VCaP (cell line): ENCODE measurements around the gene ZNF709.
"Not testable (repeated sequence)": the region's sequence is repeated elsewhere in the genome, so short reads cannot be mapped to it uniquely, and the experiment has no call there.

Experiments
- H3K27ac ChIP-seq: fragments of 450-650 bp; 2 replicates; pipeline ENCODE4 v1.5.1; 2017
- CTCF ChIP-seq: fragments of 450-650 bp; conservative IDR thresholded peaks from 2 replicates; pipeline ENCODE4 v1.5.1; 2017; ENCODE audit warnings: mild to moderate bottlenecking, moderate library complexity

The ZNF709 gene

GRCh38 chr19:12448808-12449207, 35.8 kb downstream of the ZNF709 start:
- H3K27ac ChIP-seq = no peak overlapping the region
- no peak for TF ChIP-seq CTCF

- peak within 1 kb of the TSS; percentile 79 for H3K27ac ChIP-seq
- TF ChIP-seq CTCF = no peak
These were observed 43.9 kb downstream of the ZNF709 start, which contains the start of gene ZNF443 for GRCh38 chr19:12440541-12441316. Gene ZNF443 (minus strand): TSS chr19:12441021. CDS start chr19:12440914, 107 bp downstream.

DNA sequence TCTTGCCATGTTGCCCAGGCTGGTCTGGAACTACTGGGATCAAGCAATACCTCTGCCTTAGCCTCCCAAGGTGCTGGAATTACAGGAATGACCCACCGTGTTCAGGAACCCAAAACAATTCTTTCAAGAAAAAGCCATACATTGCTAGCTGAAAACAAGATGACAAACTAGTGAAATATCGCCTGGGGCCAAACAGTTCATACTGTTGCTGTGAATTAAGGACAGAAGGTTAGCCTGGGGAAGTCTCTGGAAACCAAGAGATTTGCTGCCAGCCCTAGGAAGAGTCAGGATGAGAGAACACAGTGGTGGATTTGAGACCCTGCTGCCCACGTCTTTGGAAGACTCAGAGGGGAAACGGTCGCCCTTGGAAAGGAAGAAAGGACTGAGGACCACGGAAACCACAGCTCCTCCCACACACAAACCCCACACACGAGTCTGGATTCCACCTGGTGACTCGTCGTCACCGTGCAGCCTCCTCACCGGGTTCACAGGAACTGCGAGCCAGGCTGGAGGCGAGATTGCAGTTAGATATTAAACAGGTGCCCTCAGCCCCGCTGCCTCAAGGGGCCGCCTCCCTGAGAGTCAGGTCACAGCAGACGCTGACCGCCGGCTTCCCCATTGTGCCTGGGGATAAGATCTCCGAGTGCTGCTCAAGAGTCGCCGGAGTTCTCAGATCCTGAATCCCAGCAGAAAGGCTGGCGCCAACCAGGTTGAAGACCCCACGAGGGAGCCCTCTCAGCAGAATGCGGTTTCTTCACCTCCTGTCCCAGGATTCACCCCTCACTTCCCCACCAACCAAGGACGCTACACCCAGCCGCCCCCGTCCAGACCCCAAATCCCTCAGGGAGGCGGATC, 44.7 kb downstream of the ZNF709 start:
- peak overlapping the region; percentile 79 for H3K27ac ChIP-seq

DNA sequence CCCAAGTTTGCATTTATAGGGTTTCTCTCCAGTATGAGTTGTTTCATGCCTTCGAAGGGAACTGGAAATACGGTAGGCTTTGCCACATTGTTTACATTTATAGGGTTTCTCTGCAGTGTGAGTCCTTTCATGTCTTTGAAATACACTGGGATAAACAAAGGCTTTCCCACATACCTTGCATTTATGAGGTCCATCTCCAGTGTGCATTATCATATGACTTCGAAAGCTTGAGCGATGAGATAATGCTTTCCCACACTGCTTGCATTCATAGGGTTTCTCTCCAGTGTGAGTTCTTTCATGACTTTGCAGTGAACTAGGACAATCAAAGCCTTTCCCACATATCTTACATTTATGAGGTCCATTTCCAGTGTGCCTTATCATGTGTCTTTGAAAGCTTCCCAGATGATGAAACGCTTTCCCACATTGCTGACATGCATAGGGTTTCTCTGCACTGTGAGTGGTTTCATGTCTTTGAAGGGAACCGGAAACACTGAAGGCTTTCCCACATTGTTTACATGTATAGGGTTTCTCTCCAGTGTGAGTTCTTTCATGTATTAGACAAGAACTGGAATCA, 53.8 kb downstream of the ZNF709 start:
- not testable (repeated sequence) for H3K27ac ChIP-seq

DNA sequence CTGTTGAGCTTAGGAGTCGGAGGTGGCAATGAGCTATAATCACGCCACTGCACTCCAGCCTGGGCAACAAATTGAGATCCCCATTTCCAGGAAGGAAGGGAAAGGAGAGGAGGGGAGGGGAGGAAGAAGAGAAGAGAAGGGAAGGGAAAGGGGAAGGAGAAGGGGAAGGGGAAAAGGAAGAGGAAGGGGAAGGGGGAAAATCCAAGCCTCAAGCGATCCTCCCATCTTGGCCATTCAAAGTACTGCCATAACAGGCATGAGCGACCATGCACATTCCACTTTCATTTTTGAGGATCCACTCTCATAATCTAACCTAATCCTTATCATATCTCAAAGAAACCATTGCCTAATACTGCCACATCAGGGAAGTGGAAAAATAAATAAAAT, 58.7 kb downstream of the ZNF709 start:
- no peak for TF ChIP-seq CTCF
- no peak overlapping the region for H3K27ac ChIP-seq

GRCh38 chr19:12425236-12425887, 59.3 kb downstream of the ZNF709 start:
- no peak overlapping the region for H3K27ac ChIP-seq
- TF ChIP-seq CTCF = no peak

DNA sequence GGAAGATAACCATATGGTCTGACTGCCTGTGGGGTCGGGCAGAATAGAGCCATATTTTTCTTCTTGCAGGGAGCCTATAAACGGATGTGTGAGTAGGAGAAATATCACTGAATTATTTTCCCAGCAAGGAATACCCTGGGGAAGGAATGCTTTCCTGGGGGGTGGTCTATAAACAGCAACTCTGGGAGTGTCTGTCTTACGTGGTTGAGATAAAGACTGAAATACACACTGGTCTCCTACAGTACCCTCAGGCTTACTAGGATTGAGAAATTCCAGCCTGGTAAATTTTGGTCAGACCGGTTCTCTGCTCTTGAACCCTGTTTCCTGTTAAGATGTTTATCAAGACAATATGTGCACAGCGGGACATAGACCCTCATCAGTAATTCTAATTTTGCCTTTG, 67.3 kb downstream of the ZNF709 start:
- not testable (repeated sequence) for H3K27ac ChIP-seq

GRCh38 chr19:12411893-12412292, 72.7 kb downstream of the ZNF709 start:
- no peak for TF ChIP-seq CTCF
- no peak overlapping the region for H3K27ac ChIP-seq
